HG03457 (cell line): ENCODE measurements around the gene ABI3BP.
"Not testable (repeated sequence)": the region's sequence is repeated elsewhere in the genome, so short reads cannot be mapped to it uniquely, and the experiment has no call there.

ENCODE experiments used
- ATAC-seq: cut with Tn5 transposase; IDR thresholded peaks from one replicate; pipeline ENCODE4 v1.9.1; 2021; ENCODE audit warnings: moderate number of reproducible peaks; ENCODE audit not compliant: unreplicated experiment

ABI3BP gene, protein sequence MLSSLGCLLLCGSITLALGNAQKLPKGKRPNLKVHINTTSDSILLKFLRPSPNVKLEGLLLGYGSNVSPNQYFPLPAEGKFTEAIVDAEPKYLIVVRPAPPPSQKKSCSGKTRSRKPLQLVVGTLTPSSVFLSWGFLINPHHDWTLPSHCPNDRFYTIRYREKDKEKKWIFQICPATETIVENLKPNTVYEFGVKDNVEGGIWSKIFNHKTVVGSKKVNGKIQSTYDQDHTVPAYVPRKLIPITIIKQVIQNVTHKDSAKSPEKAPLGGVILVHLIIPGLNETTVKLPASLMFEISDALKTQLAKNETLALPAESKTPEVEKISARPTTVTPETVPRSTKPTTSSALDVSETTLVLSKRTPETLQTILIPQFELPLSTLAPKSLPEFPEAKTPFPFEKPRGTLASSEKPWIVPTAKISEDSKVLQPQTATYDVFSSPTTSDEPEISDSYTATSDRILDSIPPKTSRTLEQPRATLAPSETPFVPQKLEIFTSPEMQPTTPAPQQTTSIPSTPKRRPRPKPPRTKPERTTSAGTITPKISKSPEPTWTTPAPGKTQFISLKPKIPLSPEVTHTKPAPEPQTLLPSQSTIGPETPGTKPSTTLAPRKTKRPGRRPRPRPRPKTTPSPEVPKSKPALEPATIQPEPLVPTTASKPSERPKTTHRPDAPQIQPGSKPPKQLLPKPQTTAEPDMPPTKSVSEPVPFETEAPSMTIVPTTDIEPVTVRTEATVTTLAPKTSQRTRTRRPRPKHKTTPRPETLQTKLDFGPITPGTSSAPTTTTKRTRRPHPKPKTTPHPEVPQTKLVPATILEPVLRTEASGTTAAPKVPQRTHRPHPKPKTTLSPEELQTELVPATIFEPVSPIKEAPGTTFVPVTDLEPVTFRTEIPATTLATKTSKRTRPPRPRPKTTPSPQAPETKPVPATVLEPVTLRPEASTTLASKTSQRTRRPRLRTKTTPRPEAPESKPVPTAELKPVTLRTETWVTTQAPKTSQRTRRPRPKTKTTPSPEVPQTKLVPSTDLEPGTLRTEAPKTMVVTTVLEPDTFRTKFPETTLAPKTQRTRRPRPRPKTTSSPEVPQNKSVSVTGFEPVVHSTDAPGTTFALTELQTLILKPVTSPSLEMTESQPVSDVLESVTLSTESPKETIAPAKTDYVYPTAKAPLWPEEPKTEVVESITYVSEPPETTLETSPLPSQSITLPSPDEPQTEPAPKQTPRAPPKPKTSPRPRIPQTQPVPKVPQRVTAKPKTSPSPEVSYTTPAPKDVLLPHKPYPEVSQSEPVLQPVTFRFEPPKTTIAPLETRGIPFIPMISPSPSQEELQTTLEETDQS (N-terminal part only)

DNA sequence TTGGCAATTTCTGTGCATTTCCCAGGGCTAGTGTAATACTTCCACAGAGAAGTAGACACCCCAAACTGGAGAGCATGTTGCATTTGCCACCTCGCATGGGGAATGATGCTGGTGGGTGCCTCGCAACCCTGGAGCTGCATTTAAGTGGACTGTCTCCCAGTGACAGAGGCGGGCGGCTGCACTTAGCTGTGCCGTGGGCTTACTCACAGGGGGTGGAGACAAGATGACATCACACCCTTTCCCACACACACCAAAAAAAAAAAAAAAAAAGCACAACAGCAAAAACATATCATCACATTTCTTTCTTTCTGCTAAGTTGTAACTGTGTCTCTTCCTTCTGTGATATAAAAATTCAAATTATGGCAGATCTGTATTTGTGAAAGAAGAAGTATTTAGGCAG lies at the start of gene ABI3BP:
ABI3BP (minus strand) TSS at position 113 of the 400 bp plus-strand sequence; CDS start at position 76, 37 bp downstream.
- ATAC-seq: no peak

DNA sequence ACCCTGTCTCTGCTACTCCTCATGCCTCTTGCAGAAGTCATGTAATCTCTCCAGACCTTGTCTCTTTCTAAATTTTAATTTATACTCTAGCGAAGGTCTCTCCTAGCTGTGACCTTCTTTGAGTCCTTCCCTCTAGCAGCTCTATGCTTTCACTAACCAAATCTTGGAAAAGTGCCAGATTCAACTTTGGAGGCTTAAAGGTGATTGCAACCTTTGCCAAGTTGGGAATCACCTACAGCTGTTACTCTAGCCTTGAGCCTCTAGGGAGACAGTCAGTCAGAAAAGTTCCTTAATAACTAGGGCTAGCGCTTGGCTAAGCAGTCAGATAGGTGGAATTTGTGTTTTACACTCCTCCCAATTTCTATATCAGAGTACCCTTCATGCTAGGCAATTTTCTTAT lies 46.1 kb upstream of the ABI3BP start:
- no peak for ATAC-seq

DNA sequence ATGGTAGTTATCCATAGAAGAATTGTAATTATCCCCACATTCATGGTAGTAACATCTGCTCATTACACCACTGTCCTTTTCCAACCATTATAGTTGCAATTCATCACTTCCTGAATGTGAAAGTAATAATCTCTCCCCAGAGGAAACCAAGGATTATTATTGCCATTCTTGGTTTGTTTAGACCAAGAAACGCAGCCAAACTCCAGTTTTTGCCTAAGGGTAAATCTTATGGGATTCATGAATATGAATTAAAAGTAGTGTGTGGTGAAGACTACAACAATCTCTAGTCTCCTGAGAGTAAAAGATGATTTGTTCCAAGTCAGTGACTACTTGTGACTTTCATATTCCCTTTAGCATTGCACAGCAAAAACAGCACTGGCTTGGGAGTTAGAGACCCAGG lies 45.7 kb upstream of the ABI3BP start:
- no peak for ATAC-seq

- ATAC-seq: no peak
Measured at GRCh38 chr3:101038393-101038792, 45.2 kb upstream of the ABI3BP start.

DNA sequence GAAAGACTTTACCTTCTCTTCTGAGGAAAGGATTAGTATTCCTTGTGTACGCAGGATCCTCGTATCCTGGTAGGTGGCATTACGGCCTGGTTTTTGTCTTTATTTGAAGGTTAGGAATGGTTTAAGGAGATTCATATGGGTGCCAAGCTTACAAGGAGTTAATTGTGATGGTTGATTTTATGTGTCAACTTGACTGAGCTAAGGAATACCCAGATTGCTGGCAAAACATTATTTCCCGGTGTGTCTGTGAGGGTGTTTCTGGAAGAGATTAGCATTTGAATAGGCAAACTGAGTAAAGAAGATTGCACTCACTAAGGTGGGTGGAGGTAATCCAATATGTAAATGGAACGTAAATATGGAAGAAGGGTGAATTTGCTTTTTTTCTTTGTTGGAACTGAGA lies 44.4 kb upstream of the ABI3BP start:
- no peak for ATAC-seq

GRCh38 chr3:101036676-101037075 lies 43.5 kb upstream of the ABI3BP start:
- ATAC-seq: no peak

DNA sequence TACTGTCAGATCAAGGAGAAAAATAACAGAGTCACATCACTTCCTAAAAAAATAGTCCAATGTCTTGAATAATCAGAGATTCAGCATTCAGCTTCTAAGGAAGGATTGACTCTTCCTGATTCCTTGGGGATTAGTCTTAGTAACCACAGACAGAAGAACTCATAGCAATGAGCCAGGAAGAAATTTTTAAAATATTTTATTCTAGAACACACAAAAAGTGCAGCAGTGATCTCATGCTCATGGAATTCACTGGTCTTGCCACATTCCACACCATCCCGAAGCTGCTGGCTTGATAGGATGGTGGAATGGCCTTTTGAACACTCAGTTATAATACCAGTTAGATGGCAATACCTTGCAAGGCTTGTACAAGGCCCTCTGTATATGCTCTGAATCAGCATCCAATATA lies 43.0 kb upstream of the ABI3BP start:
- no peak for ATAC-seq

DNA sequence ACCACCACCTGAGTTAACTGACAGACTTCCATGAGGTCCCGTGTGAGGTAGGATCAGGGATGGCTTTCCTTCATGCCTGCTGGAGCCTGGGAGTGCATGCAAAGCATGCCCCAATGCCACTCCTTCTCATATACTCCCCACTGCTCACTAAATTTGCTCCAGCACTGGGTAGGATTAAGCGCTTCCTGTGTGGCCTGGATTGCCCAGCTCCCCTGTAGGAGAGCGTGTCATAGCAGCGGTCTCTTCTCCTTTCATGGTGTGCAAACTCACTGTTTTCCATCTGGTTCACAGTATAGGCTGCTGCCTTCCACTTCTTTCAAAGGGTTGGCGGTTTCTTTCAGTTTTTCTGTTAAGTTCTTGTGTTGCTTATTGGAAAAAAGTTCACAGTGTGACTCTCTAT lies 34.1 kb upstream of the ABI3BP start:
- ATAC-seq: no peak

- no peak for ATAC-seq
Measured at GRCh38 chr3:101026881-101027280, 33.7 kb upstream of the ABI3BP start.

DNA sequence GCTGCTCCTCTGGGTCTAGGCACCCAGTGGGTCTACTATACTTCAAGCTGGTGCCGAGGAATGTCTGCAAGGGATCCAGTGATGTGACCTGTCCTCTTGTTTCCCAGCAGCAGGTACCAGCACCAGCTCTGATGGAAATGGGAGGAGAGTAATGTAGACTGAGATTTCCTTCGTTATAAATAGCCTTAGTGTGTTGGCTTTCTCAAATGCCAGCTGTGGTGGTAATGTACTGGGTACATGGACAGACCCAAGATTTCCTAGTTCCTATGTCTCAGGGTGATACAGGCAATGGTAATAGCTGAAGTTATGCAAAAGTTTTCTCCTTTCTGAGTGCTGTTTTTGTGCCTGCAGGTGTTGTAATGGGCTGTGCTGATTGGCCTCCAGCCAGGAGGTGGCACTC lies 33.0 kb upstream of the ABI3BP start:
- ATAC-seq: no peak

- ATAC-seq: no peak
Measured at GRCh38 chr3:101020351-101021015, 27.3 kb upstream of the ABI3BP start.

DNA sequence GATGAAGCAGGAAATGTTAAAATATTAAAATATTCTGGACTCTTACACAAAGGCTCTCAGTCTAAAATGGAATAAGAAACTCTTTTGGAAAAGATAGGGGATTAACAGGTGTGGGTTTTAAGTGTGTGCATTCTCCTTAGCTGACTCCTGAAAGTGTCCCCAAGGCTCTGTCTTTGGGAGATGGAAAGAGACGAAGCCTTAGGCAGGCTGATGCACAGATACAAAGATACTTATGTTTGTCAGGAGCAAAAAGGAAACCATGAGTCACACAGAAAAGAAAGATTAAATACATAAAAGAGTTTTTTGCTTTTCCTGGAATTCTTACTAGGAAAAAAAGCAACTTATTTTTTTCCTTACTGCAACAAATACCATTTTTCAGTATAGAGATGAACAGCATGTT lies 23.8 kb upstream of the ABI3BP start:
- no peak for ATAC-seq

- ATAC-seq: not testable (repeated sequence)
Measured at GRCh38 chr3:101012312-101012711, 19.1 kb upstream of the ABI3BP start.

DNA sequence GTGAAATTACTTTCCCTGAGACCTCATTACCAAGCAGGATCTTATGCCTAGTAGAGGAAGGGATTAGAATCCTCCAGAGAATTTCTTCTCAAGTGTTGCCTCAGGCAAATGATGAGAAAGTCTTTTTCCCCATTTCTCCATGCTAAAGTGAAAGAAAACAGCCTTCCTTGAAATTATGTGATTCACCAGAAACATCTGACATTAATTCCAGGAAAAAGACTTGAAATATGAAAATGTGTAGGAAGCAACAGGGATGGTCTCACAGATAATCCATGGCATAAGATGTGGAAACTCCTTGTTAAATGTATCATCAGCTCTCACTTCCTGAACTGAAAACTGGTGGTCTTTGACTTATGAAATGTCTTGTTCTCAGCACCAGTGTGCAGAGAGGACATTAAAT lies 17.9 kb upstream of the ABI3BP start:
- ATAC-seq: no peak

DNA sequence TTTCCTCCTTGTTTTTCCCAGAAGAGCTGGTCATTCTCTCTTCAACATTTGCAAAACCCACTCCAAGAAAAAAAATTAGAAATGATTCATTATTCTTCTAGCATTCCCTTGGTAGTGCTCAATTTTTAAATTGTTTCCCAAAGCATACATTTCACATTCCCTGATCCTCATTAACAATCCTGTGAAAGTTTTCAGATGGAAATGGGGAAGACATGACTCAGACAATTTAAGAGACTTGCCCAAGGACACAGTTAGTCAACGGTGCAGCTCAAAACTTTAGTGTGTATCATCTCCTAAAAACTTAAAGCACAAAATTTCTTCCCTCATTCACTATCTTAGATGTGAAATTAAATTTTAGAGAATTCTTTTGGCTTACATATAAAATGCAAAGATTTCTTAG lies 17.1 kb upstream of the ABI3BP start:
- ATAC-seq: no peak

GRCh38 chr3:101009386-101009785 lies 16.2 kb upstream of the ABI3BP start:
- no peak for ATAC-seq

DNA sequence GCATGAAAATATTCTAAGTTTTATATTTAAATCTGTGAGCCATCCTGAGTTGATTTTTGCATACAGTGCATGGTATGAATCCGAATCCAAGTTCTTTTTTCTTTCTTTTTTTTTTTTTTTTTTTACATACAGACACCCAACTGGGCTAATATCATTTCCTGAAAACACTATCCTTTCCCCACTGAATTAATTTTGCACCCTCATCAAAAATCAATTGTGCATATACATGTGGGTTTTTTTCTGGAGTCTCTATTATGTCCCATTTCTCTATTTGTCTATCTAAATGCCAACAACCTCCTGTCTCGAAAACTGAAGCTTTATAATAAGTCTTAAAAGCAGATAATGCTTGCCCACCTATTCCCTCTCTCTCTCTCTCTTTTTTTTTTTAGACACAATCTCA lies 5.9 kb upstream of the ABI3BP start:
- ATAC-seq: no peak

DNA sequence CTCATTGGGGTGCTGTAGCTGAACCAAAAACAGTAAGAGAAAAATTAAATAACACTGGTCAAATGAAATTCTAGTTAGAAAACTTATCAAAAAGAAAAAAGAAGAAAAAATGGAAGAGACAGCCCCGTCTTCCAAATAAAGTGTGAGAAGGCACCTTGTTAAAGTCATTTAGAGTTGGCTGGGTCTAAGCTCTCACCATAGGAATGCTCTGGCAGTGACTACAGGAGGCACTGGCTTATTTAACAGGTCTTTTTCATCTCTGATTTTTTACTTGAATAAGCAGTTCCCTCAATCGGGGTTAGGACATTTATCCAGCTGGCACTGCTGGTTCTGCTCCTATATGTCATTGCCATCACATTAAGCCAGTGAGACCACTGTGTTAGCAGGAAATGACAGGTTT lies 1.6 kb upstream of the ABI3BP start:
- ATAC-seq: no peak

- ATAC-seq: no peak
Measured at GRCh38 chr3:100994187-100994586, 966 bp upstream of the ABI3BP start.

DNA sequence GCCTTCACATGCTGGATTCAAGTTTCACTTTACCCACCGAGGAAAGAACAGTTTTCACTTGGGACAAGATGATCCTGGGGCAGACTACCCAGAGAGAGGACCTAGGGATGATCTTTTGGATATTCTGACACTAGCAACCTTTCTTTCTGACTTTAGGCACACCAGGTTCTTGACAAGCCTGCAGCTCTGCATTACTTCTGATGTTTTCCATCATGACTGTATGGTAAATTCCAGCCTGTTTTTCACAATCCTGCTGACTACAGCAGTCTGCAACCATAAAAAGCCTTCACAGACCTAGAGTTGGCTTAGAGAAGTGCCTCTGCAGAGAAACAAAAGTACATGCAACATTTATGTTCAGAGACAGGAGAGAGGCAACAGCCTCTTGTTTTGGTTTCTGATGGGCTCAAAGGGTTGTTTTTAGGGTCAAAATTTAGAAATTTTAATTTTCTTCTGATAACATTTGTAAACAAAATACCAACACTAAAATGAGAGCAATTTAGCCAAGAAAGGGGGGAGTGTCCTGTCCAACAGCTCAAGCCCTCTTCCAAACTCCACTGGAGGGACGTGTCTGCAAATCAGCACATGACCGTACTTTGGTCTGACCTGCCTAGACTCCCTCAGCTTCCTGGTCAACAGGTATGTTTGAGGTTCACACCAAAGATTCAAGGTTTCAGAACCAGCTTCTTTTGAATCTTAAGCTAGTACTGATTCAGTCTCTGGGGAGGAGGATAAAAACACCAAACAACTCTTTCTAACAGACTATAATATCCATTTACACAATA lies 799 bp downstream of the ABI3BP start:
- no peak for ATAC-seq
